Activated B cell treated with CpG ODN at 0.5 μM for 24 hours (primary cell): ENCODE data around the gene CCDC12. TPM values are rescaled to one million over a fixed set of nuclear protein-coding genes. Genes with fewer than 3 reads are reported as not detected.
A peak's percentile ranks its signal among the peaks of the same experiment; 100 is the strongest.

ENCODE experiments used
- ATAC-seq: fragments of 200-7000 bp; cut with Tn5 transposase; one replicate; pipeline ENCODE4 v1.10.0; 2021; ENCODE audit warnings: low read depth, mild to moderate bottlenecking, moderate library complexity
- CTCF ChIA-PET: fragments of 350-600 bp; sonication (Branson Sonifier 250); formaldehyde crosslinking; loops from one replicate; lab custom pipeline; 2021; ENCODE audit warnings: antibody characterized with exemption; lab: Charles Lee
- POLR2A ChIA-PET: fragments of 350-600 bp; sonication (Branson Sonifier 250); formaldehyde crosslinking; loops from one replicate; lab custom pipeline; 2021; ENCODE audit warnings: antibody characterized with exemption; lab: Charles Lee
- DNase-seq: peaks from one replicate; pipeline ENCODE4 v3.0.0; 2022
- H3K27ac Mint-ChIP-seq: one replicate; pipeline ENCODE4 v1.8.0; 2020; ENCODE audit warnings: mixed read lengths
- H3K27me3 Mint-ChIP-seq: one replicate; pipeline ENCODE4 v1.8.0; 2021; ENCODE audit warnings: mixed read lengths
- H3K36me3 Mint-ChIP-seq: one replicate; pipeline ENCODE4 v1.8.0; 2021; ENCODE audit warnings: low read depth, mixed read lengths
- H3K4me1 Mint-ChIP-seq: one replicate; pipeline ENCODE4 v1.8.0; 2021; ENCODE audit warnings: mixed read lengths
- H3K4me3 Mint-ChIP-seq: one replicate; pipeline ENCODE4 v1.8.0; 2020; ENCODE audit warnings: mild to moderate bottlenecking, mixed read lengths
- H3K9me3 Mint-ChIP-seq: one replicate; pipeline ENCODE4 v1.8.0; 2020; ENCODE audit warnings: mixed read lengths
- CTCF ChIP-seq: fragments of 200-600 bp; IDR thresholded peaks from one replicate; pipeline ENCODE4 v1.8.0; 2022; ENCODE audit warnings: antibody characterized with exemption, mild to moderate bottlenecking
- intact Hi-C: fragments of 100-400 bp; cut with micrococcal nuclease; formaldehyde crosslinking; loops from one replicate; pipeline ENCODE4 v1.15.1; 2024
- total RNA-seq: library from RNA; stranded (reverse); gene quantifications from 2 replicates; pipeline ENCODE4 v1.2.3, GENCODE V29; 2022

Gene CCDC12
- total RNA-seq, 1 donor from 2014 or later = 98.4 TPM

GRCh38 chr3:46946416-46946815 is 30.1 kb downstream of the CCDC12 start:
- H3K9me3 Mint-ChIP-seq = no peaks in the 10 kb centered on the region
- no peak for TF ChIP-seq CTCF
- ATAC-seq (no peak), DNase-seq (no peak)
- ChIA-PET POLR2A (interaction anchor here (1.5 to 1.7 kb wide), 2 partner anchors 12 to 19 kb away, joined by 7 to 10 read pairs; no protein-coding TSS in a partner anchor), CTCF (no interaction called here)
- H3K4me1 Mint-ChIP-seq = peaks cover 89% of the 10 kb centered on the region
- H3K36me3 Mint-ChIP-seq = peaks cover 56% of the 10 kb centered on the region
- peak overlapping the region; percentile 78 for H3K27ac Mint-ChIP-seq
- H3K27me3 Mint-ChIP-seq = no peaks in the 10 kb centered on the region
- no peak overlapping the region for H3K4me3 Mint-ChIP-seq
- intact Hi-C loops = no loop called here

GRCh38 chr3:46944191-46944590 is 32.4 kb downstream of the CCDC12 start:
- CTCF ChIA-PET = interaction anchor here (1.0 to 1.2 kb wide), 2 partner anchors 11 to 13 kb away, joined by 3 to 4 read pairs; no protein-coding TSS in a partner anchor
- Mint-ChIP-seq H3K4me1 (peaks cover 95% of the 10 kb centered on the region), H3K9me3 (no peaks in the 10 kb centered on the region), H3K27me3 (no peaks in the 10 kb centered on the region), H3K4me3 (no peak overlapping the region), H3K36me3 (peaks cover 69% of the 10 kb centered on the region), H3K27ac (peak overlapping the region; percentile 59)
- POLR2A ChIA-PET = interaction anchor here (1.2 to 1.5 kb wide), 3 partner anchors 9 to 32 kb away, joined by 3 to 5 read pairs (median 4); partner anchors contain the start of gene CCDC12
- no peak for DNase-seq
- intact Hi-C loops = no loop called here
- TF ChIP-seq CTCF = no peak
- no peak for ATAC-seq

- ChIA-PET CTCF (interaction anchor here (1.0 to 1.2 kb wide), 2 partner anchors 10 to 13 kb away, joined by 3 to 4 read pairs; no protein-coding TSS in a partner anchor), POLR2A (interaction anchor here (1.2 to 1.5 kb wide), 3 partner anchors 10 to 33 kb away, joined by 3 to 5 read pairs (median 4); partner anchors contain the start of gene CCDC12)
- Mint-ChIP-seq H3K4me3 (peak overlapping the region; percentile 53), H3K36me3 (peaks cover 75% of the 10 kb centered on the region), H3K9me3 (no peaks in the 10 kb centered on the region), H3K27me3 (no peaks in the 10 kb centered on the region), H3K4me1 (peaks cover 95% of the 10 kb centered on the region), H3K27ac (peak overlapping the region; percentile 88)
- no peak for TF ChIP-seq CTCF
- intact Hi-C loops = no loop called here
- peak; percentile 45 for ATAC-seq
- DNase-seq = no peak
Measured at GRCh38 chr3:46943237-46944187, 33.0 kb downstream of the CCDC12 start.

GRCh38 chr3:46942481-46943236 is 33.9 kb downstream of the CCDC12 start:
- POLR2A ChIA-PET = no interaction called here
- no peaks in the 10 kb centered on the region for H3K27me3 Mint-ChIP-seq
- peak overlapping the region; percentile 88 for H3K27ac Mint-ChIP-seq
- intact Hi-C loops = no loop called here
- no peak for TF ChIP-seq CTCF
- no peaks in the 10 kb centered on the region for H3K9me3 Mint-ChIP-seq
- peaks cover 75% of the 10 kb centered on the region for H3K36me3 Mint-ChIP-seq
- DNase-seq (no peak), ATAC-seq (no peak)
- peaks cover 95% of the 10 kb centered on the region for H3K4me1 Mint-ChIP-seq
- H3K4me3 Mint-ChIP-seq = no peak overlapping the region
- CTCF ChIA-PET = no interaction called here
